LHCN-M2 (cell line): ENCODE results near the gene ULK4. TPM values are rescaled to one million over a fixed set of nuclear protein-coding genes. Genes with fewer than 3 reads are reported as not detected.
"Not testable (repeated sequence)": the region's sequence is repeated elsewhere in the genome, so short reads cannot be mapped to it uniquely, and the experiment has no call there.

Experiments used
- DNase-seq: peaks from one replicate; pipeline ENCODE4 v3.0.0-alpha.2; 2012; ENCODE audit warnings: low read depth
- total RNA-seq: library from RNA; depleted of rRNA; stranded (reverse); fragments of >200 nt; gene quantifications from 2 replicates; pipeline ENCODE4 v1.2.3, GENCODE V29; 2014

The ULK4 gene
- total RNA-seq, 1 experiment from 2014 or later: 7.0 TPM

DNA sequence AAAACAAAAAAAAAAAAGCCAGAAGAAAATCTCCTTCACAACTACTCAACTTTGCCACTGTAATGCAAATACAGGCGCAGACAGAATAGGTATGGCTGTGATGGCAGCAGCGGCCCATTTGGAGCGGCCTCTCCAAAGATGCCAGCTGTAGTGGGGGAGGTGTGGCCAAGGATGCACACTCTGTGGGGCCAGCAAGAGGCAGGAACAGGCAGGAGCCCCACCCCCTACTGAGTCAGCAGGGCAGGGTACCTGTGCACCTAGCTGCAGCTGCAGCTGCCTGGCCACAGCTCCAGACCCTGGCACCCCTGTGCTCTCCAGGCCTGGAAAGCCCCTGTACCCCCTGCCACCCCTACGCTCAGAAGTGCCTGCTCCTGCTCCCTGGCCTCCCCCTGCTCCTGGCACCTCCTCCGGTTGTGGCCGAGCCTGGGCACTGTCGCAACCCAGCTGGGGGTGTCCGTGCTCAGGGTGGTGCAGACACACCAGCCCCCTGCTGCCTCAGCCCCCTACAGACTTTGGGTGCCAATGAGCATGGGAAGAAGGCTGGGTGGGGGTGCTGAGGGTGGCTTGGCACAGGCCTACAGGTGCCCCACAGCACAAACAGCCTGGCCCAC lies 312.7 kb downstream of the ULK4 start:
- no peak for DNase-seq

DNA sequence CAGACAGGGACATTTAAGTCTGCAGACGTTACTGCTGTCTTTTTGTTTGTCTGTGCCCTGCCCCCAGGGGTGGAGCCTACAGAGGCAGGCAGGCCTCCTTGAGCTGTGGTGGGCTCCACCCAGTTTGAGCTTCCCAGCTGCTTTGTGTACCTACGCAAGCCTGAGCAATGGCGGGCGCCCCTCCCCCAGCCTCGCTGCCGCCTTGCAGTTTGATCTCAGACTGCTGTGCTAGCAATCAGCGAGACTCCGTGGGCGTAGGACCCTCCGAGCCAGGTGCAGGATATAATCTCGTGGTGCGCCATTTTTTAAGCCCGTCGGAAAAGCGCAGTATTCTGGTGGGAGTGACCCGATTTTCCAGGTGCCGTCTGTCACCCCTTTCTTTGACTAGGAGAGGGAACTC lies 314.2 kb downstream of the ULK4 start:
- DNase-seq: not testable (repeated sequence)

DNA sequence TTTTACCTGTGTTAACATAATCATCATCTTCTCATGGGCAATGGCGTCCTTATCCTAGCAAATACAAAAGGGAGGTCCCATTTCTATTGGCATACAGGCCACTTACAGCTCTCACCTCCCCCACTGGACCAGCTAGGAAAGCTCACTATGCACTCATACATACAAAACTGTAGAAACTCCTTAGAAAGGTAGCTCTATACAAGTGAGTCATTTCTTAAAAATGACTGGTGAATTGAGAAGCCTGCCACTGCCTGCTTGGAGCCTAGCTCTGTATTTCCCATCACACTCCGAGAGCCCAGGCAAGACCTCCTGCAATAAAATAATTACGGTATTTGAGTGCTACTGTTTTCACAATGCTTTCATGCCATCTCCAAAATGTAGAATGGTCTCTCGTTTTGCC lies 321.8 kb downstream of the ULK4 start:
- no peak for DNase-seq

DNA sequence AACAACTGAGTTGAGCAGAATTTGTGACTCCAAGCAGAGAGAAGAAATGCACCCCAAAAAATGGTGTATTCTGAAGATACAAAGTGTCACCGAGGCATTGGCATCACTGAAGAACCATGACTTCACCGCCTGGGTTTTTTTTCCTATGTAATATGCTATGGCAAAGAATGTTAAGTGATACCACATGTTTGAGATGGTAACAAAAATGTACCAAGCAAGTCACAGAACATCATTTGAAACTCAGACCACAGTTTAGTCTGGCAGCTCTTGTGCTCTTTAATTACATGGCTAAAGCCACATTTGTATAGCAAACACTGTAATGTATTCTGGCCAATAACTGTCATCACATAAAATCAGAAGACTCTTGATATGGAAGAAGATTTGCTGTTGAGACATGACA lies 323.5 kb downstream of the ULK4 start:
- no peak for DNase-seq

DNA sequence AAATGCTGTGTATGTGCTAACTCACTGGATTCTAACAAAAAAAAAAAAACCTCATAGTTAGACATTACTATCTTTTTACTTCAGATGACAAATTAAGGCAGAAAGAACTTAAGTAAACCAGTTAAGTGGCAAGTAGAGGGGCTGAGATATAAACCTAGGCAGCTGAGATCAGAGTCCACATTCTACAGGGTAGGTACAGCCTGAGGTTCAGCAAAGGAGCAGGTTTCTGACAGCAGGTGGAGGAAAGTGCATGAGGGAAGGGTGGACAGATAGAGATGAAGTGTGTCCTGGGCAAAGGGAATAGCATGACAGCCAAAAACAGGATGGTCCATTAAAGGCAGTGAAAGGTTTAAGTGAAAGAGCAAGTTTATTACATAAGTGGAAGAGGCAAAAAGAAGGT lies 329.2 kb downstream of the ULK4 start:
- no peak for DNase-seq

DNA sequence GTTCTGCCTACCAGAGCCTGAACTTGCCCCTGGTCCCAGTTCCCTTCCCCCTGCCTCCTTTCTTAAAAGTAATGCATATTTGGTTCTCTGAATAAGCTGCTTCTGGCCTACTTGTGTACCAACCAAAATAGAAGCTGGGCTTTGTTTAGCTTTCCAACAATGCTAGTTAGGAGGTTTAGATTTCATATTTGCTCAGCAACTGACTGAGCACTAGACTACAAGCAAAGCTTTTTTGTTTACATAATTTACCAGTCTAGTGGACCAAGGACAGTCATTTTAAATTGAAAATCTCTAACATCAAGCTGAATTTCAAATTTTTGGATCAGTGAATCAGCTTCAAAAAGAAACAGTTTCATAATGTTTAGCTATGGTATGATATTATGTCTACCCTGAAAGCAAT lies 331.2 kb downstream of the ULK4 start:
- DNase-seq: no peak

DNA sequence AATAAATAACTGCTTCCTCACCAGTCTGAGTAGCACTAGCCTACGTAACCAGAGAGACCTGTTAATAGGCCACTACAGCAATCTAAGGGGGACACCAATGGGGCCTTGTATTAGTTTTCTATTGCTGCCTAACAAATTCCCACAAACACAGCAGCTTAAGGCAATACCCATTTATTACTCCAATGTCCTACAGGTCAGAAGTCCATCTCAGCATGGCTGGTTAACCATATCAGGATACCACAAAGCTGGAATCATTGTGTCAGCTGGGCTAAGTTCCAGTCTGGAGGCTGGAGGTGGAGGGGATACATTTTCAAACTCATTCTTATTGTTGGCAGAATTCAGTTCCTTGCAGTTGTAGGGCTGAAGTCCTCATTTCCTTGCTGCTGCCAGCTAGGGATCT lies 331.9 kb downstream of the ULK4 start:
- no peak for DNase-seq

DNA sequence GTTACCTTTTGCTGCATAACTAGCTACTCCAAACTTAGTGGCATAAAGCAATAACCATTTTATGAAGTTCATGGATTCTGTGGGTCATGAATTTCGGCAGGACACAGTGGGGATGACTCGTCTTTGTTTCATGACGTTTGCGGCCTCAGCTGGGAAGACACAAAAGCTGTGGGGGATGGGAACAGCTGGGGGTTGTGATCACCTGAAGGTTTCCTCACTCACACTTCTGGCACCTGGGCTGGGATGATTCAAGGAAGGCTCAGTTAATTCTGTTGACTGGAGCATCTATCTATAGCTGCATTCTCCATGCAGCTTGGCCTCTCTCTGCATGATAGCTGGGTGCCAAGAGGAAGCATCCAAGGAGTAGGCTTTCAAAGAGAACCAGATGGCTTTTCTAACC lies 332.8 kb downstream of the ULK4 start:
- DNase-seq: no peak

DNA sequence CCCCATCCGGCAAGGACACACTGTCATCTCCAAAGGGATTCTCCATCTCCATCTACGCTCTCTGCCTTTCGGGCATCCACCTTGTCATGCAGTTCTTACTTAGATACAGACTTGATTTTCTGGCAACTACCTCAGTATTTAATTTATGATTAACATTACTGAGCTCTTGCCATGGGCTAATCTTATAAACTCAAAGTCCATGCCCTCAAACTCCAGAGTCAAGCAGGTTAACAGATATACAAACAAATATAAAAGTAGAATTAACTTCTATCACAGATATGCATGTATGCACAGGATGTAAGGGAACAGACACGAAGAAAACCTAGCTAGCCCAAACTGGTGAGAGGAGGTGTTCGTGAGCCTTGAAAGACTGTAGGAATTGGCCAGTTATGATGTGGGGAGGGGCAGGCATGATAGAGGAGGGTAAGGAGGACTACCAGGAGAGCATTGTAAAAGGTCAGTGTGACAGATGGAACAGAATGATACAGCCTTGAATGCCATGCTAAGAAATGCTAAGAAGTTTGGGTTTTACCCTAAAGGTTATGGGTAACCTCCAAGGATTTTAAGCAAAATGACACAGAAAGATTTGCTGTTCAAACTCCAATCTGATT lies 334.3 kb downstream of the ULK4 start:
- DNase-seq: no peak

DNA sequence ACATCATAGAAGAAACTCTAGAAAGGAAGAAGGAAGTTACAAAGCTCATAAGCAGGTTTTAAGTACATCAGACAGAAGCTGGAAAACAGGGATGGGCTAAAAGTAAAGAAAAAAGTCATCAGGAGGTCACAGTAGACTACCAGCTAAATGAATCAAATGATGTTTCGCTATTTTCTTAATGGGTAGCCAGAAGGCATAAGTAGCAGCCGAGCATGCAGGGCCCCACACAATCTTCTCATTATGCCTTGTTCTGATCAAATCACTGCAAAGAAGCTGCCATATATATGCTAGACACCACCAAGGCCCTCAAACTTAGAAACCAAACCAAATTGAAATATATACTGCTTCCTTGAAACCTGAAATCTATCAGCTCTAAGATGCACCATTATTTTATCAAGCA lies 349.1 kb downstream of the ULK4 start:
- no peak for DNase-seq

DNA sequence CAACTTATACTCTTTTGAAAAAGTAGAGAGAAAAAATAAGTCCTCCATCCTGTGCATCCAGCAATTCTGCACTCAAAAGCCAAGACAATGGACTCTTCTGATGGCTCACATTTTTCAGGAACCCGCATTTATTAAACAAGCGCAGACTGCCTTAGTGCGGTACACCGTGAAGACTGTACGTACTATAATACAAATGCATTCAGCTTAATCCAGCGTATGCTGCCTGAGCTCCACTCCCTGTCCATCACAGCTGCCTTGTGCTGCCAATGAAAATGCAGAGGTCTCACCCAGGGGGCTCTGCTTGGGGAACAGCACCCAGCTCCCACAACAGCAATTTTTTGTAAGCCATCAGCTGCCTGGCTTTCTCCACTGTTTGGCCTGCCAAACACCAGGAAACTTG lies 350.9 kb downstream of the ULK4 start:
- DNase-seq: no peak

DNA sequence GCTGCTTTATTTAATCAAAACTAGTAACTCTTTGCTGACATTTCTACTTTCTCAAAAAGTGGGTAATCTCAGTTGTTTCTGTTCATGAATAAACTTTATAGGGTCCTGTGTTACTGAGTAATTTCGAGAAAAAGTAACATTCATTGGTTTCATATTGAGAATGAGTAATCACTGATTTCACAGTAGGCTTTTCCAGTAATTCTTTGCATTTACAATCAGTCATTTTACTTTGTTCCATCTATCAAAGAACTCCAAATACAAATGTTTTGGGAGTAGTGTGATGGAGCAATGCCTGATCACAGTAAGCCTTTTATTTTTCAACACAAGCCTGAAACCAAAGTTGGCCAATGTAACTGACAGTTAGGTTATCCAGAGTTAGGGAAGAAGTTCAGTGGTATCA lies 353.6 kb downstream of the ULK4 start:
- DNase-seq: no peak

DNA sequence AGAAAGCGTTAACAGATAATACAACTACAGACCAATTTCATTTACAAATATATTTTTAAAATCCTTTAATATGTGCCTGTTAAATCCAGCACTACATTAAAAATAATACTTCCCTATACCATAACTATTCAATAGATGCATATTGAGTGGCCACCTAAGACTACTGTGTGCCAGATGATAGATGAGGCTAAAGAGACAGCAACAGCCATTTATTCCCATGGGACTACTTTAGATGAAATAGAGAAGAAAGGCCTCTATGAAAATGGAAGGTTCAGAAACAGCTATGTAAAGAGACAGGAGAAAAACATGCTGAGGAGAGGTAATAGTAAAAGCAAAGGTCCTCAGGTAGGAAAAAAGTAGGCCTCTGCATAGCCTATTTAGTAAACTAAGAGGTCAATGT lies 358.1 kb downstream of the ULK4 start:
- DNase-seq: no peak

DNA sequence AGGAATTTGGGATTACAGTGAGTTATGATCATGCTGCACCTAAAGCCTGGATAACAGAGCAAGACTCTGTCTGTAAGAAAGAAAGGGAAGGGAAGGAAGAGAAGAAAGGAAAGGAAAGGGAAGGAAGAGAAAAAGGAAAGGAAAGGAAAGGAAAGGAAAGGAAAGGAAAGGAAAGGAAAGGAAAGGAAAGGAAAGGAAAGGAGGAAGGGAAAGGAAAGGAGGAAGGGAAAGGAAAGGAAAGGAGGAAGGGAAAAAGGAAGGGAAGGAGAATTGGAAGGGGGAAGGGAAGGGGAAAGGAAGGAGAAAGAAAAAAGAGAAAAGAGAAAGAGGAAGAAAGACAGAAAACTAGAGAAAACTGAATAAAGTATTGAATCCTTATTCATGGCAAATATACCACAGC lies 359.8 kb downstream of the ULK4 start:
- DNase-seq: no peak

DNA sequence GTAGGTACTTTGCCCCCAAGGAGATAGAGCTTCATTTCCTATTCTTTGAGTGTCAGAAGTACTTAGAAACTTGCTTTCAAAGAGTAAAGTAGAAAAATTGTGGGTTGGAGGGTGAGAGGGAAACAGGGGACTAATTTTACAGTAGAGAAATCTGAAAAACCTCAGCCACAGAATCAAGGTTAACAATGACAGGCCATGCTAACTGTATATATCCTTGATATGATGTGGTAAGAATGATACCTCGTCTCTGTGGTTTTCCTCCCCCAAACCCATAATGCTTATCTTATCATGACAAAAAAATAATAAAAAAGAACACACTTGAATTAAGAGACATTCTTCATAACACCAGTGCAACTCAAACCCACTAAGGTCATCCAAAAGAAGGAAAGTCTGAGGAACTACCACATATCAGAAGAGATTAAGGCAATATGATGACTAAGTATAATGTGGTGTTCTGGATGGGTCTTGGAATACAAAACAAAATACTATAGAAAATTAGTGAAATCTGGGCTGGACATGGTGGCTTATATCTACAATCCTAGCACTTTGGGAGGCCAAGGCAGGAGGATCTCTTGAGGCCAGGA lies 360.4 kb downstream of the ULK4 start:
- no peak for DNase-seq

DNA sequence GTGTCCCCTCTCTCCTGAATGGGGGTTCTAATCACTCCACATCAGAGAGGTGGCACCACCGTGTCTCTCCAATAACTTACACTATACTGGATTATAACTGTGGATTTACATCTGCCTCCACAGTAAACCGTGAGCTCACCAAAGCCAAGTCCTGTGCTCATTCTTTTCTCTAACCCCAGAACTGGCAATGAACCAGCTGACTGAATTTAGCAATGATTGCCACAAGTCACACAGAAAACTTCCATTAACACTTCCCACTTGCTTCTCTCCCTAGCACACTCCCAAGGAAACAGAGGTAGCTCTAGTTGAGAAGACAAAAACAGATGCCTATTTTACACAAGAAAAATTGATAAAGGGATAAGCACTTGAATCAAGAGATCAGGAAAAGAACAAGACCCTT lies 361.3 kb downstream of the ULK4 start:
- peak; percentile 14 for DNase-seq

DNA sequence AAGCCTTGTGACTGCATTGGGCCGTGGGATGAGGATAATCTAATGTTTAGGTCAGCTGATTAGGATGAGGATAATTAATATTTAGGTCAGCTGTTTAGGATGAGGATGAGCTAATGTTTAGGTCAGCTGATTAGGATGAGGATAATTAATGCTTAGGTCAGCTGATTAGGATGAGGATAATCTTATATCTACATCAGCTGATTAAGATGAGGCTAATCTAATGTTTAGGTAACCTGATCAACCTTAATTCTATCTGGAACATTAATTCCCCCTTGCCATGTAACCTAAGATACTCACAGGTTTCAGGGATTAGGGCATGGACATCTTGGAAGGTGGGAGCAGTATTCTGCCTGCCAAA lies 362.8 kb downstream of the ULK4 start:
- DNase-seq: no peak

DNA sequence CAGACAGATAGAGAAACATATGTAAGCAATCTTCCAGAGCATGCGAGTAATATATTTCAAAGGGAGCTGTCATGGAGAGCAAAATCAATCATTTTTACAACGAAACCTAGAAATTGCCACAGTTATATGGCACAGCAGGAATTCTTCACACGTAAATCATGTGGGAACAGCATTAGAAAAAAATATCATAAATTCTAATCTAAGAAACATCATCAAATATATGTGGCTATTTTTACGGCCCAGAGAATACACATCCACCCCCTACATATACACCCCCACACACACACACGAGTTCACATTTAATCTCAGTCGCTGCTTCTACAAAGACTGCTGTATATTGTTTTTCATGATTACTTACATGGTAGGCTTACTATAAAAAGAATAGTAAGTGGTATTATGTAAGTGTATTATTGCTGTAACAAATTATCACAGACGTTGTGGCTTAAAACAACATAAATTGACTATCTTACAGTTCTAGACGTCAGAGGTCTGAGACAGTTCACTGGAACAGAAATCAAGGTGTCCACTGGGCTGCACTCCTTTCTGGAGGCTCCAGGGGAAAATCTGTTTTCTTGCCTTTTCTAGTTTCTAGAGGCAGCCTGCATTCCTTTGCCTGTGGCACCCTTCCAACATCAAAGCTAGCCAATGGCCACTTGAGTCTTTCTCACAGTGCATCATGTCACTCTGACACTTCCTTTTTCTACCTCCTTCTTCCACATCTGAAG lies 363.3 kb downstream of the ULK4 start:
- DNase-seq: no peak

DNA sequence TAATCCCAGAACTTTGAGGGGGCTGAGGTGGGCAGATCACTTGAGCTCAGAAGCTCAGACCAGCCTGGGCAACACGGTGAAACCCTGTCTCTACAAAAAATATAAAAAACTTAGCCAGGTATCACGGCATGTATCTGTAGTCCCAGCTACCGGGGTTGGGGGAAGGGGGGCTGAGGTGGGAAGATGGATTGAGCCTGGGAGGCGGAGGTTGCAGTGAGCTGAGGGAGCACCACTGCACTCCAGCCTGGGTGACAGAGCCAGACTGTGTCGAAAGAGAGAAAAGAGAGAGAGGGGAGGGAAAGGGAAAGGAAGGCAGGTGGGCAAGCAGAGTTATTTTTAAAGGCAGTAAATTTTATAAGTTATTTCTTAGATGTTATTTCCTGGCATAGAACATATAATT lies 368.1 kb downstream of the ULK4 start:
- DNase-seq: no peak

DNA sequence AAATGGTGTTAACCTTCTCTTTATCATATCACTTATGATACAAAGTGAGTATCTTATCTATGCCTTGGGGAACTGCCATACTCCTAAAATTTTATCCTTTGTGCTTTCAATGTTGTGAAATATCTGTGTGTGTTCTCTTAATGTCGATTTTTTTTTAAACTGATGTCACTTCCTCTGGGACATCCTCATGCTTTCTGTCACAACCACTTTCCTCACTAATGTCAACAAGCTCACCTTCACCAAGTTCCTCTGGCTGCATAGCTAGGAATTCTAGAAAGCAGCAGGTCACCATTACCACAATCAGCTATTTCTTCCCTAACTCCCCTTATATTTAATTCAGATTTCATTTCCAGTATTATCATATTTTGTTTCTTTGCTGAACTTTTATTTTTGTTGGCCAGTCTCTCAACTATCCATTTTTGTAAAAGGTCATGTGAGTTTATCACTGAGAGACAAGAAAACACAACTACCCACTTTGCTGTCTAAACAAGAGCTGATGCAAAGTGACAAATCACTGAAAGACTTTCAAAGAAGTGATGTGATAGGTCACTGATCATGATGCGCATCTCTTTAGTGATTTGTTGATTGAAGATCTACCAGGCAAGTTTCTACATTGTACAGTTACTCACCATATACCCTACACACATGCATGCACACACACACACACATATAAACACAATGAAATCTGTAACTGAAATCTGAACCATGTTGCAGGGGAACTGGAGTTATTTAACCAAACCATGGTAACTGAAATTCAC lies 369.0 kb downstream of the ULK4 start:
- no peak for DNase-seq

DNA sequence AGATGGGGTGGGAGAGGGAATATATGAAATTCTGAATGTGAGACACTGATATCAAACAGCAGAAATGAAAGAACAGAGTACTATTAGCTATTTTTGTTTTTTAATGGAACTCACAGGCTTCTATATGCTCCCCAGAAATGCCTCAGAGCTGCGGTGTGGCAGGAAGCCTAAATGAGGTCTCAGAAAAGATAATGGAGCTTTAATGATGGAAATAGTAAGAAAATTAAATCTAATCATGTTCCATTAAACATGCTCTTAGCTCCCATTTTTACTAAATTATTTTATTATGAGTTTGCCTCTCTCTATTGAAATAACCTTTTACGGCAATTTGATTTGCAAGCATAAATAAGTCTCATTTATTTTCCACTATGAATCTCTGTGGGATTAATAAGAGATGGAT lies 378.9 kb downstream of the ULK4 start:
- DNase-seq: no peak

DNA sequence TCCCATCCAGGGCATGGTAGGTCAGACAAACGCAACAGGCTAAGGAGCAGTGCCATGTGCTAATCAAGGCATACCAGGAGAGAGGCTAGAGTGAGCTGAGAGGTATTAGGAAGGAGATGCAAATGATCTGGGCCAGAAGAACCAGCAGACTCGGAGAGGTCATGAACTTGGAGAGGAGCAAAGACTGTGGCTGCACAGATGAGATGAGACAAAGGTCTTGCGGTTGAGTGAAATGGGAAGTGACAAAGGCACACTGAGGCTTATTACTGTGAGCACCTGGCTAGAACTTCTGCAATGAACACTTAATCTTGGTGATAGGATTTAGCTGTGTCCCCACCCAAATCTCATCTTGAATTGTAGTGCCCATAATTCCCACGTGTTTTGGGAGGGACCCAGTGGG lies 380.2 kb downstream of the ULK4 start:
- no peak for DNase-seq
